Endothelial cell of umbilical vein (primary cell): ENCODE results near the gene MRPL21. TPM values are rescaled to one million over a fixed set of nuclear protein-coding genes. Genes with fewer than 3 reads are reported as not detected.

Experiments used
- BruUV-seq: library from RNA; stranded (reverse); fragments of 400-500 nt; replicated peaks from 2 replicates; lab custom pipeline; 2021; lab: Mats Ljungman, UMichigan
- CTCF ChIA-PET: fragments of 300-600, 350-600 bp; sonication (Branson Sonifier 250); formaldehyde crosslinking; loops from one replicate; lab custom pipeline; 2021; ENCODE audit warnings: antibody characterized with exemption, inconsistent platforms; lab: Charles Lee
- POLR2A ChIA-PET: fragments of 300-600, 350-600 bp; sonication (Branson Sonifier 250); formaldehyde crosslinking; loops from one replicate; lab custom pipeline; 2021; ENCODE audit warnings: antibody characterized with exemption, inconsistent platforms; lab: Charles Lee
- DNase-seq: peaks from one replicate; pipeline ENCODE4 v3.0.0-alpha.2; 2011; ENCODE audit warnings: low read depth, low spot score
- FAIRE-seq: peaks from 2 replicates; lab custom pipeline; 2011; peaks lifted over from hg19 to GRCh38; lab: Jason Lieb, UNC
- H2AFZ ChIP-seq: 2 replicates; pipeline ENCODE4 v1.6.0; 2012; ENCODE audit warnings: low read depth, low read length, control low read depth, inconsistent platforms
- H3K27ac ChIP-seq: 2 replicates; pipeline ENCODE4 v1.5.1; 2011; ENCODE audit warnings: low read depth, mild to moderate bottlenecking, control low read depth, low read length, moderate library complexity; ENCODE audit not compliant: insufficient read depth
- H3K27me3 ChIP-seq, 2 experiments: 2 replicates each; pipeline versions ENCODE4 v1.6.0 to v1.6.1; 2011; ENCODE audit warnings: low read length in 2 of 2, mixed read lengths in 1 of 2; ENCODE audit not compliant: control insufficient read depth in 2 of 2, insufficient read depth in 2 of 2
- H3K36me3 ChIP-seq, 2 experiments: 2 replicates in 1 of 2; 3 replicates in 1 of 2; pipeline ENCODE4 v1.5.1; 2011; ENCODE audit warnings: low read length in 2 of 2, mild to moderate bottlenecking in 1 of 2, moderate library complexity in 1 of 2; ENCODE audit not compliant: control insufficient read depth in 2 of 2, insufficient read depth in 2 of 2; ENCODE audit errors: extremely low read depth in 1 of 2
- H3K4me1 ChIP-seq: 3 replicates; pipeline ENCODE4 v1.5.1; 2011; ENCODE audit warnings: mild to moderate bottlenecking, low read length; ENCODE audit not compliant: control insufficient read depth, insufficient read depth; ENCODE audit errors: extremely low read depth
- H3K4me2 ChIP-seq: 2 replicates; pipeline ENCODE4 v1.6.1; 2011; ENCODE audit warnings: low read length, control low read depth, mixed read lengths; ENCODE audit not compliant: insufficient read depth
- H3K4me3 ChIP-seq, 3 experiments: fragments of 200-600 bp in 1 of 3; sonication (generic), shearing (Covaris generic) in 1 of 3; replicated peaks in 1 of 3; 2 replicates each; pipeline ENCODE4 v1.5.1; 2011 to 2016; ENCODE audit warnings: control low read depth in 3 of 3, low read length in 3 of 3, mild to moderate bottlenecking in 2 of 3, inconsistent platforms in 1 of 3, low read depth in 1 of 3, moderate library complexity in 1 of 3; ENCODE audit not compliant: insufficient read depth in 1 of 3
- H3K79me2 ChIP-seq: 2 replicates; pipeline ENCODE4 v1.6.0; 2012; ENCODE audit warnings: low read length, inconsistent platforms; ENCODE audit not compliant: control insufficient read depth, insufficient read depth
- H3K9ac ChIP-seq: replicated peaks from 2 replicates; pipeline ENCODE3; 2011; ENCODE audit warnings: low read length, control low read depth; ENCODE audit not compliant: insufficient read depth; ENCODE audit errors: extremely low read depth
- H3K9me1 ChIP-seq: replicated peaks from 3 replicates; pipeline ENCODE4 v1.6.0; 2011; ENCODE audit warnings: mild to moderate bottlenecking, low read length; ENCODE audit not compliant: control insufficient read depth, insufficient read depth; ENCODE audit errors: extremely low read depth
- H3K9me3 ChIP-seq: replicated peaks from 2 replicates; pipeline ENCODE4 v1.5.1; 2012; ENCODE audit warnings: low read length, inconsistent platforms; ENCODE audit not compliant: control insufficient read depth, insufficient read depth
- H4K20me1 ChIP-seq: replicated peaks from 2 replicates; pipeline ENCODE3; 2011; ENCODE audit warnings: mild to moderate bottlenecking, low read length; ENCODE audit not compliant: control insufficient read depth, insufficient read depth; ENCODE audit errors: extremely low read depth
- CTCF ChIP-seq, 2 donors: IDR thresholded peaks; 1 replicate in 1 of 2; 2 replicates in 1 of 2; pipeline ENCODE4 v1.5.1; 2011; ENCODE audit warnings: low read length in 2 of 2, mild to moderate bottlenecking in 2 of 2, moderate library complexity in 2 of 2, control low read depth in 1 of 2, inconsistent platforms in 1 of 2, low read depth in 1 of 2; ENCODE audit not compliant: insufficient read depth in 1 of 2; ENCODE audit errors: extremely low read depth in 1 of 2
- EZH2 ChIP-seq: IDR thresholded peaks from 2 replicates; pipeline ENCODE4 v1.6.1; 2012; ENCODE audit warnings: borderline replicate concordance, low read depth, mild to moderate bottlenecking, moderate library complexity, low read length, inconsistent platforms; ENCODE audit not compliant: severe bottlenecking
- FOS ChIP-seq: IDR thresholded peaks from 2 replicates; pipeline ENCODE4 v1.6.1; 2011; ENCODE audit warnings: mild to moderate bottlenecking, low read length, moderate library complexity, borderline replicate concordance; ENCODE audit not compliant: insufficient read depth
- GATA2 ChIP-seq: IDR thresholded peaks from 2 replicates; pipeline ENCODE4 v1.7.0; 2011; ENCODE audit warnings: low read depth, mild to moderate bottlenecking, moderate library complexity, mixed read lengths, low read length; ENCODE audit not compliant: insufficient read length, insufficient read depth
- JUN ChIP-seq: IDR thresholded peaks from 2 replicates; pipeline ENCODE4 v1.6.1; 2011; ENCODE audit warnings: borderline replicate concordance, low read depth; ENCODE audit not compliant: insufficient read length, insufficient read depth
- MAX ChIP-seq: IDR thresholded peaks from 2 replicates; pipeline ENCODE4 v1.6.1; 2011; ENCODE audit not compliant: insufficient read depth, insufficient read length
- MYC ChIP-seq: IDR thresholded peaks from one replicate; pipeline ENCODE4 v1.6.1; 2011; ENCODE audit warnings: mild to moderate bottlenecking, low read depth, low read length
- POLR2A ChIP-seq: IDR thresholded peaks from 2 replicates; pipeline ENCODE4 v1.6.1; 2012; ENCODE audit warnings: low read depth, mild to moderate bottlenecking, control low read depth, low read length
- POLR2AphosphoS5 ChIP-seq: IDR thresholded peaks from 2 replicates; pipeline ENCODE4 v1.6.1; 2012; ENCODE audit warnings: low read depth, mild to moderate bottlenecking, control low read depth, low read length, moderate library complexity; ENCODE audit not compliant: insufficient read depth
- dilution Hi-C: fragments of 300-500 bp; cut with MboI; formaldehyde crosslinking; loops from one replicate; pipeline ENCODE4 v1.15.0; 2019; ENCODE audit warnings: low sequenced_read_pairs; ENCODE audit not compliant: extremely low pct_ligation_motif_present
- intact Hi-C: fragments of 100-400 bp; cut with micrococcal nuclease; formaldehyde crosslinking; loops from one replicate; pipeline ENCODE4 v1.10.0; 2022
- polyA plus RNA-seq, 4 experiments: library from polyadenylated mRNA; depleted of rRNA in 3 of 4; stranded (reverse) in 3 of 4; unstranded in 1 of 4; fragments of >200 nt; gene quantifications; 2 replicates each; pipeline versions ENCODE4 v1.2.1 to v1.2.3, GENCODE V29; 2011 to 2012; ENCODE audit warnings: missing spikeins in 1 of 4
- total RNA-seq: library from RNA; stranded (reverse); gene quantifications from 2 replicates; pipeline ENCODE4 v1.2.3, GENCODE V29; 2021

MRPL21 gene
- total and polyA plus RNA-seq, 2 donors (not counting 3 experiments of a cell fraction or from before 2014, with no cell fraction given), result 52.2 to 65.5 TPM

DNA sequence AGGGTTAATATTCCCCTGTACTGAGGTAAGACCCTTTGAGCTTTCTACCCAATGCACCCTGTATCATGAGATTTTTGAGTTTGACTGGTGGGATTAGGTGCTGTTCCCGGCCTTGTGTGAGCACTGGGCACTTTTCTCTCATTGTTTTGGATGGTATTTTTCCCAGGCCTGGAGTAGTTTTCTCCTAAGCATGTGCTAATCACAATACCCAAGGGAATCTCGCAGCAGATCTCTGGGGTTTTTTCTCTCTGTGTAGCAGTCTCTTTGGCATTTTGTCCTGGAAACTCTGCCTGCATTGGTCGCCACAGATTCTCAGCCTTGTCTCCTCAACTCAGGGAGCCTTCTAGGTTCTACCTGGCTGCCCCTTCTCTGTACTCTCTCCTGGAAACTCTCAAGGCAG, 20.0 kb upstream of the MRPL21 start:
- peaks cover 2% of the 10 kb centered on the region for H3K79me2 ChIP-seq
- no peaks in the 10 kb centered on the region for H3K9me1 ChIP-seq
- H3K27me3 ChIP-seq, result no peaks in the 10 kb centered on the region
- DNase-seq (no peak), FAIRE-seq (no peak)
- dilution Hi-C loops, result no loop called here
- TF ChIP-seq MYC (no peak), MAX (no peak), JUN (no peak), CTCF (IDR thresholded peaks at IDR 0.05; ENCODE audit: extremely low read depth in 1 of 2, insufficient read depth in 1 of 2, low read depth in 1 of 2, low read length in 2 of 2) (no peak)
- CTCF ChIA-PET, result no interaction called here
- no TSS peak for BruUV-seq
- no peak overlapping the region for H2AFZ ChIP-seq
- H4K20me1 ChIP-seq, result no peaks in the 10 kb centered on the region
- no peak overlapping the region for H3K27ac ChIP-seq
- H3K4me2 ChIP-seq, result no peak overlapping the region
- H3K9ac ChIP-seq, result no peak overlapping the region
- intact Hi-C loops, result no loop called here
- no peaks in the 10 kb centered on the region for H3K4me1 ChIP-seq
- peaks cover 13 to 25% of the 10 kb centered on the region in 2 experiments for H3K36me3 ChIP-seq
- POLR2A ChIA-PET, result no interaction called here
- H3K4me3 ChIP-seq, result no peak overlapping the region
- H3K9me3 ChIP-seq, result peaks cover 3% of the 10 kb centered on the region

DNA sequence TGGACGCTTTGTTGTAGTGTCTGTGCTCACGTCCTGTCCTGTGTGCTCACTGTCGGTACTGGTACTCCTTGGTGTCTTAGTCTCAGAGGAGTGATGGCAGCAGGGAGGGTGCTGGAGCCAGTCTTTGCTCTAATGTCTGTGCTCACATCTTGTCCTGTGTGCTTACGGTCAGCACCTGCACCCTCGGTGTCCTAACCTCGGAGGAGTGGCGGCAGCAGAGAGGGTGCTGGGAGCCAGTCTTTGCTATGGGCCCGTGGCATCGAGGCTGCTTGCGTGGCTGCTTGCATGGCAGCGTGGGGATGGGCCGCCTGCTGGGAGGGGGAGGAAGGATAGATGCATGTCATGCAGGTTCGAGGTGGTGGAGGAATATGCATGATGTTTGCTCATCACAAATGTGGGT, 12.8 kb upstream of the MRPL21 start:
- intact Hi-C loops, result no loop called here
- Histone ChIP-seq H3K36me3 (peaks cover 6 to 41% of the 10 kb centered on the region in 2 experiments), H2AFZ (no peak overlapping the region), H3K9me1 (no peaks in the 10 kb centered on the region), H3K4me2 (no peak overlapping the region), H4K20me1 (no peaks in the 10 kb centered on the region), H3K27me3 (no peaks in the 10 kb centered on the region), H3K9ac (no peak overlapping the region), H3K27ac (no peak overlapping the region), H3K9me3 (no peaks in the 10 kb centered on the region), H3K4me3 (no peak overlapping the region), H3K4me1 (no peaks in the 10 kb centered on the region), H3K79me2 (no peaks in the 10 kb centered on the region)
- DNase-seq (no peak), FAIRE-seq (no peak)
- TF ChIP-seq MYC (no peak), CTCF (IDR thresholded peaks at IDR 0.05; ENCODE audit: extremely low read depth in 1 of 2, insufficient read depth in 1 of 2, low read depth in 1 of 2, low read length in 2 of 2) (no peak), POLR2AphosphoS5 (no peak), POLR2A (no peak), MAX (no peak), GATA2 (no peak), FOS (no peak), EZH2 (no peak), JUN (no peak)
- no TSS peak for BruUV-seq
- CTCF ChIA-PET, result no interaction called here
- dilution Hi-C loops, result no loop called here
- POLR2A ChIA-PET, result no interaction called here
